Natural killer cell (primary cell): Measurements from ENCODE around the gene CST5. TPM values are rescaled to one million over a fixed set of nuclear protein-coding genes. Genes with fewer than 3 reads are reported as not detected.

Experiments
- ATAC-seq, 3 donors: fragments of 150-1000 bp in 2 of 3; fragments of 200-7000 bp in 1 of 3; cut with Tn5 transposase; 1 replicate in 1 of 3; 2 replicates in 2 of 3; pipeline ENCODE4 v1.10.0; 2021; ENCODE audit warnings: mild to moderate bottlenecking in 2 of 3, moderate library complexity in 2 of 3
- DNase-seq, 2 donors: peaks; one replicate each; pipeline versions ENCODE4 v3.0.0 to v3.0.0-alpha.2; 2013 to 2021; ENCODE audit warnings: mixed read lengths in 1 of 2
- H3K27ac ChIP-seq: one replicate; pipeline ENCODE4 v1.5.1; 2013; ENCODE audit warnings: mild to moderate bottlenecking, low read length
- H3K27me3 ChIP-seq: one replicate; pipeline ENCODE4 v1.6.1; 2013; ENCODE audit warnings: low read length; ENCODE audit not compliant: control insufficient read depth, insufficient read depth
- H3K36me3 ChIP-seq: one replicate; pipeline ENCODE4 v1.6.1; 2013; ENCODE audit warnings: low read length; ENCODE audit not compliant: control insufficient read depth, insufficient read depth
- H3K4me1 ChIP-seq: one replicate; pipeline ENCODE4 v1.6.1; 2013; ENCODE audit warnings: low read length; ENCODE audit not compliant: control insufficient read depth, insufficient read depth
- H3K4me3 ChIP-seq: one replicate; pipeline ENCODE4 v1.5.1; 2013; ENCODE audit warnings: low read length
- H3K9me3 ChIP-seq: one replicate; pipeline ENCODE4 v1.6.1; 2013; ENCODE audit warnings: low read length; ENCODE audit not compliant: control insufficient read depth, insufficient read depth
- H3K27ac Mint-ChIP-seq, 2 donors: one replicate each; pipeline ENCODE4 v1.8.0; 2022; ENCODE audit warnings: mild to moderate bottlenecking in 2 of 2, mixed read lengths in 2 of 2, moderate library complexity in 1 of 2
- H3K27me3 Mint-ChIP-seq, 2 donors: one replicate each; pipeline ENCODE4 v1.8.0; 2022; ENCODE audit warnings: low read depth in 2 of 2, mixed read lengths in 2 of 2
- H3K36me3 Mint-ChIP-seq: one replicate; pipeline ENCODE4 v1.8.0; 2022; ENCODE audit warnings: mixed read lengths
- H3K4me1 Mint-ChIP-seq, 2 donors: one replicate each; pipeline ENCODE4 v1.8.0; 2022; ENCODE audit warnings: mixed read lengths in 2 of 2
- H3K4me3 Mint-ChIP-seq: one replicate; pipeline ENCODE4 v1.8.0; 2022; ENCODE audit warnings: mild to moderate bottlenecking, moderate library complexity, mixed read lengths
- H3K9me3 Mint-ChIP-seq, 2 donors: one replicate each; pipeline ENCODE4 v1.8.0; 2022; ENCODE audit warnings: mixed read lengths in 2 of 2
- WGBS: methylation state at CpG from one replicate; pipeline ENCODE4 v1.1.7; 2013; ENCODE audit warnings: missing lambda C conversion rate; ENCODE audit not compliant: insufficient coverage; 5-methylcytosine and 5-hydroxymethylcytosine counted together
- intact Hi-C: fragments of 100-400 bp; cut with micrococcal nuclease; formaldehyde crosslinking; loops from one replicate; pipeline ENCODE4 v1.14.2; 2022
- total RNA-seq, 4 donors: library from RNA; stranded (reverse); fragments of 120-200 nt in 1 of 4; gene quantifications; one replicate each; pipeline versions ENCODE4 v1.2.3 to v1.2.4, GENCODE V29; 2013 to 2022
- TF ChIP-seq, protein P1 (sequence below): fragments of 200-600 bp; IDR thresholded peaks from one replicate; pipeline ENCODE4 v1.8.0; 2022; ENCODE audit warnings: antibody characterized with exemption

CST5 gene
- total RNA-seq, 3 donors from 2014 or later (not counting 1 experiment from before 2014, with no cell fraction given) = not detected

DNA sequence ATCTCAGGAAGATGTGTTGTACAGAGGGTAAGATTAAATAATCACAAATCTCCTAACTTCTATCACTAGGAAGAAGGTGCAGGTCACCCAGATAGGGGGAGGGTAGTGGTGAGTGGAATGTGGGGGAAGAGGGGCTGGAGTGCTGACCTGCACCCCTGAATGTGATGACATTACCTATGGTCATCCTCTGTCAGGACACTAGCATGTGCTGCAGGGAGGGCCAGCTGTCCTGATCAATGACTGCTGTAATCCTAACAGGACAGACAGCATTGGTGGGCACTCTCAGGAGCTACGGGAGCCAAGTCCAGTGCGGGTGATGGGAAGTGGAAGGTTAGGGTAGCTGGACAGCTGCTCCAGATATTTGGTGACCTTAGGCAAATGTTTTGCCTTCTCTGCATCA, 45.2 kb upstream of the CST5 start:
- WGBS = 100% methylated on average over 2 of the region's 2 CpGs
- Histone ChIP-seq H3K4me3 (no peak overlapping the region), H3K27me3 (no peaks in the 10 kb centered on the region), H3K4me1 (peaks cover 72% of the 10 kb centered on the region), H3K36me3 (no peaks in the 10 kb centered on the region), H3K27ac (no peak overlapping the region), H3K9me3 (no peaks in the 10 kb centered on the region)
- H3K27ac Mint-ChIP-seq = peak overlapping the region in 1 of 2 donors; percentile 58
- DNase-seq (no peak), ATAC-seq (no peak)
- intact Hi-C loops = no loop called here
- H3K4me1 Mint-ChIP-seq = peaks cover 72 to 83% of the 10 kb centered on the region in 2 donors
- peaks cover 0 to under 1% of the 10 kb centered on the region in 2 donors for H3K9me3 Mint-ChIP-seq
- H3K36me3 Mint-ChIP-seq = peaks cover 2% of the 10 kb centered on the region
- H3K27me3 Mint-ChIP-seq = peaks cover 33 to 37% of the 10 kb centered on the region in 2 donors
- TF ChIP-seq, protein P1, sequence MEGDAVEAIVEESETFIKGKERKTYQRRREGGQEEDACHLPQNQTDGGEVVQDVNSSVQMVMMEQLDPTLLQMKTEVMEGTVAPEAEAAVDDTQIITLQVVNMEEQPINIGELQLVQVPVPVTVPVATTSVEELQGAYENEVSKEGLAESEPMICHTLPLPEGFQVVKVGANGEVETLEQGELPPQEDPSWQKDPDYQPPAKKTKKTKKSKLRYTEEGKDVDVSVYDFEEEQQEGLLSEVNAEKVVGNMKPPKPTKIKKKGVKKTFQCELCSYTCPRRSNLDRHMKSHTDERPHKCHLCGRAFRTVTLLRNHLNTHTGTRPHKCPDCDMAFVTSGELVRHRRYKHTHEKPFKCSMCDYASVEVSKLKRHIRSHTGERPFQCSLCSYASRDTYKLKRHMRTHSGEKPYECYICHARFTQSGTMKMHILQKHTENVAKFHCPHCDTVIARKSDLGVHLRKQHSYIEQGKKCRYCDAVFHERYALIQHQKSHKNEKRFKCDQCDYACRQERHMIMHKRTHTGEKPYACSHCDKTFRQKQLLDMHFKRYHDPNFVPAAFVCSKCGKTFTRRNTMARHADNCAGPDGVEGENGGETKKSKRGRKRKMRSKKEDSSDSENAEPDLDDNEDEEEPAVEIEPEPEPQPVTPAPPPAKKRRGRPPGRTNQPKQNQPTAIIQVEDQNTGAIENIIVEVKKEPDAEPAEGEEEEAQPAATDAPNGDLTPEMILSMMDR = no peak
- H3K4me3 Mint-ChIP-seq = no peak overlapping the region

DNA sequence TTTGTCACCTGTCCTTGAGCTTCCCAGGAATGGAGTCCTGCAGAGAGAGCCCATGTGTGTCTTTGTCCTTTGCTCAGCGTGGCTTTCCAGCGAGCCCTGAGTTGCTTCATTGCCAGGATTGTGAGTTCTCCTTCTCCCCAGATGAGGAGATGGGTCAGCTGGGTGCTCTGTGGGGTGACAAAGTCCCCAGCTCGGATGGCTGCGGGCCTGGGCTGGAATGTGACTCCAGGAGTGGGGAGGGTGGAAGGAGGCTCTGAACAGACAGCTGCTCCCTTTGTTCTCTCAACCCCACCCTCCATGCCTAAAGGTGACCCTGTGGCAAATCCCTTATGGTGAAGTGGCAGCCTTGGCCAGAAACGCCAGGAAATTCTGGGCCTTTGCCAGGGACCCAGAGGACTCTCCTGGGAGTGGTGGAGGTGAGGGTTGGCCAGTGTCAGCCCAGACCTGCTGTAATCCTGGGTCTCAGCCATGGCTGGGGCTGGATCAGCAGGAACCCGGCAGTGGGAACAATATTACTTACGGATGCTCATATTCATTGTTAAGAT, 44.4 kb upstream of the CST5 start:
- Mint-ChIP-seq H3K27me3 (peaks cover 29 to 32% of the 10 kb centered on the region in 2 donors), H3K27ac (peak overlapping the region in 1 of 2 donors; percentile 58), H3K36me3 (no peaks in the 10 kb centered on the region), H3K4me3 (no peak overlapping the region), H3K4me1 (peaks cover 71 to 82% of the 10 kb centered on the region in 2 donors), H3K9me3 (no peaks in the 10 kb centered on the region)
- no peak for DNase-seq
- 95% methylated on average over 5 of the region's 7 CpGs for WGBS
- H3K27me3 ChIP-seq = no peaks in the 10 kb centered on the region
- no peak overlapping the region for H3K4me3 ChIP-seq
- no peaks in the 10 kb centered on the region for H3K9me3 ChIP-seq
- peaks cover 76% of the 10 kb centered on the region for H3K4me1 ChIP-seq
- ATAC-seq = no peak
- TF ChIP-seq, protein P1 = no peak
- intact Hi-C loops = no loop called here
- no peaks in the 10 kb centered on the region for H3K36me3 ChIP-seq
- no peak overlapping the region for H3K27ac ChIP-seq

DNA sequence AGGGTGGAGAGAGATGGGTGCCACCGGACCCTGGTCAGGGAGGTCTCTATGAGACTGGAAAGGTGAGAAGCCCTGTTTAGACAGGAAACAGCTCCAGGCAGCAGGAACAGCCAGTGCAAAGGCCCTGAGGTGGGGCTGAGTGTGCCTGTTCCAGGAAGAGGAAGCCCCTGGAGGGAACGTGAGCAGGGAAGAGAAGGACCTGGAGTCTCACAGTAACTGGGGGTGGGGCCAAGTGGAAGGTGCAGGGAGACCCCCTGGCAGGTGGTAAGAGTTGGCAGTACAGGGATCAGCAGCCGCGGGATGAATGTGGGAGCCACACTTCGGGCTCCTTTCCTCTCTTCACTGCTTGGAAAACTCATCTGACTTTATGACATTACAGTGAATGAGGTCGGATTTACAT, 43.8 kb upstream of the CST5 start:
- peaks cover 64 to 75% of the 10 kb centered on the region in 2 donors for H3K4me1 Mint-ChIP-seq
- TF ChIP-seq, protein P1 = no peak
- WGBS = 90% methylated on average over 6 of the region's 6 CpGs

More for the DNA sequence above, 43.8 kb upstream of the CST5 start:
- Histone ChIP-seq H3K4me1 (peaks cover 72% of the 10 kb centered on the region), H3K9me3 (no peaks in the 10 kb centered on the region), H3K36me3 (no peaks in the 10 kb centered on the region), H3K27ac (no peak overlapping the region), H3K4me3 (no peak overlapping the region), H3K27me3 (no peaks in the 10 kb centered on the region)
- Mint-ChIP-seq H3K27ac (no peak overlapping the region), H3K4me3 (no peak overlapping the region), H3K27me3 (peaks cover 25 to 32% of the 10 kb centered on the region in 2 donors), H3K36me3 (no peaks in the 10 kb centered on the region), H3K9me3 (no peaks in the 10 kb centered on the region)
- no peak for DNase-seq
- no peak for ATAC-seq
- intact Hi-C loops = no loop called here
